ENCODE results near the gene GRK1.

DNA sequence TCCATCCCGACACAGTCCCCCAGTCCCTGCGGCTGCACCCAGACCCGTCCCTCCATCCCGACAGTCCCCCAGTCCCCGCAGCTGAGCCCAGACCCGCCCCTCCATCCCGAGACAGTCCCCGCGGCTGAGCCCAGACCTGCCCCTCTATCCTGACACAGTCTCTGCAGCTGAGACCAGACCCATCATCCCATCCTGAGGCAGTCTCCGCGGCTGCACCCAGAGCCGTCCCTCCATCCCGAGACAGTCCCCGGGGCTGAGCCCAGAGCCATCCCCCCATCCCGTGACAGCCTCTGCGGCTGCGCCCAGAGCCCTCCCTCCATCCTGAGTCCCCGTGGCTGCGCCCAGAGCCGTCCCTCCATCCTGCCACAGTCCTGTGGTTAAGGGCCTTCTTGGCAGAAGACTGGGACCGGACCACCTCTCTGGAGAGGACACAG is 63.3 kb downstream of the GRK1 start:
- TF ChIP-seq, protein P1, sequence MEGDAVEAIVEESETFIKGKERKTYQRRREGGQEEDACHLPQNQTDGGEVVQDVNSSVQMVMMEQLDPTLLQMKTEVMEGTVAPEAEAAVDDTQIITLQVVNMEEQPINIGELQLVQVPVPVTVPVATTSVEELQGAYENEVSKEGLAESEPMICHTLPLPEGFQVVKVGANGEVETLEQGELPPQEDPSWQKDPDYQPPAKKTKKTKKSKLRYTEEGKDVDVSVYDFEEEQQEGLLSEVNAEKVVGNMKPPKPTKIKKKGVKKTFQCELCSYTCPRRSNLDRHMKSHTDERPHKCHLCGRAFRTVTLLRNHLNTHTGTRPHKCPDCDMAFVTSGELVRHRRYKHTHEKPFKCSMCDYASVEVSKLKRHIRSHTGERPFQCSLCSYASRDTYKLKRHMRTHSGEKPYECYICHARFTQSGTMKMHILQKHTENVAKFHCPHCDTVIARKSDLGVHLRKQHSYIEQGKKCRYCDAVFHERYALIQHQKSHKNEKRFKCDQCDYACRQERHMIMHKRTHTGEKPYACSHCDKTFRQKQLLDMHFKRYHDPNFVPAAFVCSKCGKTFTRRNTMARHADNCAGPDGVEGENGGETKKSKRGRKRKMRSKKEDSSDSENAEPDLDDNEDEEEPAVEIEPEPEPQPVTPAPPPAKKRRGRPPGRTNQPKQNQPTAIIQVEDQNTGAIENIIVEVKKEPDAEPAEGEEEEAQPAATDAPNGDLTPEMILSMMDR (IDR thresholded peaks at IDR 0.05) = no peak
- TF ChIP-seq POLR2A (IDR thresholded peaks at IDR 0.05) = no peak

Measured in heart left ventricle (tissue), 13 donors.